ENCODE results near the gene SIGLEC8. TPM values are rescaled to one million over a fixed set of nuclear protein-coding genes. Genes with fewer than 3 reads are reported as not detected.

SIGLEC8 gene
- total and polyA plus RNA-seq, 9 of the 15 experiments (the other 6 are each of a cell fraction or from before 2014, with no cell fraction given), result 0.04 to 0.65 (median 0.39) TPM

- 0 out of 4 replicates have a peak, but pooled peaks of 1 of the 2 experiments have one; percentile 46 for TF ChIP-seq UBTF (IDR thresholded peaks at IDR 0.05; ENCODE audit: borderline replicate concordance in 1 of 2, low read depth in 2 of 2, low read length in 2 of 2)
- TF ChIP-seq ZNF280B (CRISPR knock-in tag; IDR thresholded peaks at IDR 0.05), result no peak
- TF ChIP-seq HCFC1 (IDR thresholded peaks at IDR 0.05; ENCODE audit: low read depth, low read length), result no peak
- no peak for TF ChIP-seq SAFB (IDR thresholded peaks at IDR 0.05; ENCODE audit: borderline replicate concordance, low read depth, low read length)
- TF ChIP-seq CBX1 (IDR thresholded peaks at IDR 0.05; ENCODE audit: low read depth), result no peak
- TF ChIP-seq SIN3A (IDR thresholded peaks at IDR 0.05; ENCODE audit: borderline replicate concordance in 2 of 2, control insufficient read depth in 1 of 2, low read depth in 2 of 2, low read length in 2 of 2), result peak in 1 of 2 experiments; percentile 4; a peak in 1 of 4 replicates
- no peak for TF ChIP-seq ZNF695 (CRISPR knock-in tag; IDR thresholded peaks at IDR 0.05)
- TF ChIP-seq EGR1 (conservative IDR thresholded peaks at IDR 0.05), result no peak
- TF ChIP-seq C11orf30 (IDR thresholded peaks at IDR 0.05; ENCODE audit: low read depth), result no peak
Measured at GRCh38 chr19:51469162-51469561, 10.9 kb upstream of the SIGLEC8 start (continued).

Measured in K562 (cell line).